Right ventricle myocardium superior (tissue), 1 donor: ENCODE results near the gene VAMP2. TPM values are rescaled to one million over a fixed set of nuclear protein-coding genes. Genes with fewer than 3 reads are reported as not detected.
A peak's percentile ranks its signal among the peaks of the same experiment; 100 is the strongest.

Source experiments
- ATAC-seq: fragments of 200-7000 bp; cut with Tn5 transposase; one replicate; pipeline ENCODE4 v1.9.1; 2020; ENCODE audit warnings: mild to moderate bottlenecking; ENCODE audit not compliant: poor library complexity
- DNase-seq: peaks from one replicate; pipeline ENCODE4 v3.0.0-alpha.2; 2020
- intact Hi-C: fragments of 100-400 bp; cut with DNase I; formaldehyde crosslinking; loops from one replicate; pipeline ENCODE4 v1.11.2; 2022
- total RNA-seq: library from RNA; stranded (reverse); fragmentation: NEBNext Ultra II Directional; extraction: Animal tissue kit (Norgen Biotek cat#: 25700); gene quantifications from one replicate; pipeline ENCODE4 v1.2.1, GENCODE V29; 2021
- donor health status: DM: no; HTN: yes; CAD: no; lungs with severe emphysema.

The VAMP2 gene
- total RNA-seq, 1 donor from 2014 or later, result 54.8 TPM

- DNase-seq, result no peak
- no peak for ATAC-seq
- intact Hi-C loops, result no loop called here
Observed at GRCh38 chr17:8133941-8134340, 28.8 kb downstream of the VAMP2 start.

- no peak for DNase-seq
- intact Hi-C loops, result no loop called here
- ATAC-seq, result no peak
Observed at GRCh38 chr17:8133399-8133798, 29.3 kb downstream of the VAMP2 start.

- intact Hi-C loops, result no loop called here
- no peak for DNase-seq
- ATAC-seq, result no peak
Observed at GRCh38 chr17:8131844-8132441, 30.8 kb downstream of the VAMP2 start.

GRCh38 chr17:8128125-8128784 lies 34.5 kb downstream of the VAMP2 start:
- DNase-seq (no peak), ATAC-seq (no peak)
- intact Hi-C loops, result no loop called here

- intact Hi-C loops, result no loop called here
Observed at GRCh38 chr17:8126491-8127066, 36.2 kb downstream of the VAMP2 start.

GRCh38 chr17:8125947-8126490 lies 36.7 kb downstream of the VAMP2 start:
- no peak for DNase-seq
- peak; percentile 3 for ATAC-seq
- intact Hi-C loops, result no loop called here

More at GRCh38 chr17:8126491-8127066, 36.2 kb downstream of the VAMP2 start:
- DNase-seq (peak; percentile 65), ATAC-seq (peak; percentile 74)

- peak; percentile 62 for ATAC-seq
- DNase-seq, result peak; percentile 82
- intact Hi-C loops, result no loop called here
Observed at GRCh38 chr17:8125154-8125946, 37.4 kb downstream of the VAMP2 start.

- intact Hi-C loops, result loop anchor here (5.0 kb wide), 1 partner anchor 38 kb away; the partner anchor contains the start of gene VAMP2
- DNase-seq, result no peak
- ATAC-seq, result no peak
Observed at GRCh38 chr17:8124350-8125153, 38.2 kb downstream of the VAMP2 start.

- intact Hi-C loops, result loop anchor here (5.0 kb wide), 1 partner anchor 38 kb away; the partner anchor contains the start of gene VAMP2
- no peak for ATAC-seq
- no peak for DNase-seq
Observed at GRCh38 chr17:8123695-8124349, 38.9 kb downstream of the VAMP2 start, which contains the start of gene HES7. TSS of gene HES7 (minus strand) at chr17:8124106. CDS start at chr17:8124084, 22 bp downstream.

GRCh38 chr17:8122924-8123694 lies 39.6 kb downstream of the VAMP2 start:
- DNase-seq, result peak; percentile 54
- no peak for ATAC-seq
- intact Hi-C loops, result loop anchor here (5.0 kb wide), 1 partner anchor 39 kb away; the partner anchor contains the start of gene VAMP2

- intact Hi-C loops, result loop anchor here (5.0 kb wide), 1 partner anchor 40 kb away; the partner anchor contains the start of gene VAMP2
- ATAC-seq, result no peak
- no peak for DNase-seq
Observed at GRCh38 chr17:8122422-8122923, 40.3 kb downstream of the VAMP2 start.

- intact Hi-C loops, result loop anchor here (5.0 kb wide), 1 partner anchor 40 kb away; the partner anchor contains the start of gene VAMP2
- peak; percentile 19 for ATAC-seq
- peak; percentile 72 for DNase-seq
Observed at GRCh38 chr17:8121681-8122421, 40.9 kb downstream of the VAMP2 start.

- DNase-seq (peak; percentile 48), ATAC-seq (no peak)
- intact Hi-C loops, result loop anchor here (5.0 kb wide), 1 partner anchor 41 kb away; the partner anchor contains the start of gene VAMP2
Observed at GRCh38 chr17:8121407-8121680, 41.4 kb downstream of the VAMP2 start.

- peak; percentile 80 for DNase-seq
- peak; percentile 27 for ATAC-seq
- intact Hi-C loops, result loop anchor here (1.0 to 5.0 kb wide), 2 partner anchors 42 to 102 kb away; partner anchors contain the start of gene VAMP2
Observed at GRCh38 chr17:8120520-8121406, 42.0 kb downstream of the VAMP2 start.
